DOHH2 (cell line): ENCODE results near the gene PRDM16.

ENCODE experiments used
- H3F3A ChIP-seq: fragments of 200-600 bp; sonication (generic), shearing (Covaris generic); 2 replicates; pipeline ENCODE4 v1.6.0; 2016; ENCODE audit warnings: antibody characterized with exemption, mild to moderate bottlenecking; ENCODE audit not compliant: control insufficient read depth, insufficient read depth
- H3K27ac ChIP-seq: fragments of 200-600 bp; sonication (generic); 2 replicates; pipeline ENCODE4 v1.5.1; 2014; ENCODE audit warnings: low read depth, mild to moderate bottlenecking, low read length, moderate library complexity
- H3K27me3 ChIP-seq: fragments of 200-600 bp; sonication (generic); 2 replicates; pipeline ENCODE4 v1.6.1; 2014; ENCODE audit warnings: mild to moderate bottlenecking, low read length, mixed read lengths; ENCODE audit not compliant: control insufficient read depth
- H3K36me3 ChIP-seq: fragments of 200-600 bp; sonication (generic); 2 replicates; pipeline ENCODE4 v1.6.1; 2014; ENCODE audit warnings: mild to moderate bottlenecking, low read length, moderate library complexity, mixed read lengths; ENCODE audit not compliant: control insufficient read depth
- H3K4me1 ChIP-seq: fragments of 200-600 bp; sonication (generic); 2 replicates; pipeline ENCODE4 v1.6.1; 2014; ENCODE audit warnings: mild to moderate bottlenecking, low read length, mixed read lengths; ENCODE audit not compliant: control insufficient read depth
- H3K4me2 ChIP-seq: fragments of 200-600 bp; sonication (generic); 2 replicates; pipeline ENCODE4 v1.6.0; 2014; ENCODE audit warnings: mild to moderate bottlenecking, low read length, moderate library complexity
- H3K4me3 ChIP-seq: fragments of 200-600 bp; sonication (generic); 2 replicates; pipeline ENCODE4 v1.5.1; 2014; ENCODE audit warnings: mild to moderate bottlenecking, low read length, mixed read lengths
- H3K79me2 ChIP-seq: fragments of 200-600 bp; sonication (generic); 2 replicates; pipeline ENCODE4 v1.6.1; 2014; ENCODE audit warnings: mild to moderate bottlenecking, low read length, mixed read lengths; ENCODE audit not compliant: control insufficient read depth
- H3K9me2 ChIP-seq: fragments of 200-600 bp; sonication (generic); replicated peaks from 2 replicates; pipeline ENCODE4 v1.6.1; 2014; ENCODE audit warnings: mild to moderate bottlenecking, low read length, mixed read lengths; ENCODE audit not compliant: control insufficient read depth
- H3K9me3 ChIP-seq: fragments of 200-600 bp; sonication (generic); 2 replicates; pipeline ENCODE4 v1.6.1; 2014; ENCODE audit warnings: antibody characterized with exemption, low read length, mixed read lengths; ENCODE audit not compliant: control insufficient read depth, insufficient read depth
- H4K20me1 ChIP-seq: fragments of 200-600 bp; sonication (generic); 2 replicates; pipeline ENCODE4 v1.6.0; 2014; ENCODE audit warnings: low read depth, mild to moderate bottlenecking, antibody characterized with exemption, low read length, moderate library complexity; ENCODE audit not compliant: control insufficient read depth, insufficient read depth
- CTCF ChIP-seq: fragments of 200-600 bp; sonication (generic); IDR thresholded peaks from one replicate; pipeline ENCODE4 v1.5.1; 2014; ENCODE audit warnings: antibody characterized with exemption, mild to moderate bottlenecking, low read depth, low read length; ENCODE audit not compliant: poor library complexity, severe bottlenecking
- EZH2phosphoT487 ChIP-seq: fragments of 200-600 bp; sonication (generic); IDR thresholded peaks from 2 replicates; pipeline ENCODE4 v1.6.1; 2017; ENCODE audit warnings: borderline replicate concordance, mild to moderate bottlenecking, antibody characterized with exemption, low read length, moderate library complexity, mixed read lengths

Gene PRDM16

DNA sequence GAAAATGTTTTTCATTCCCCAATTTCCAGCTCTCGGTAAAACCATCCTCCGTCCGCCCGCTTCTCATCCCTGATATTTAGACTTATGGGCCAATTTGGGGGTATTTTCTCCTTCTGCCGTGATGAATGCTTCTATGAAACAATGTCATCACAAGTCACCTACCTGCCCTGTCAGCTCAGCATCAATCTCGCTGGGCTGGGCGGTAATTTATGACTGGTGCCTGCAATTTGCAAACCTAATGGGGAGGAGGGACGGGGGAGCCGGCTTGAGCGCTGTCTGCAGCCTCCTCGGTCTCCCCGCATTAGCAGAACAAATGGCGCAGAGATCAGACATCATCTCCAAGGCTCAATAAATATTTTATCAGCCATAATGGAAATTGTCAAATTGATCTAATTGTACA is 72.1 kb downstream of the PRDM16 start:
- no peaks in the 10 kb centered on the region for H3K36me3 ChIP-seq
- no peaks in the 10 kb centered on the region for H3K79me2 ChIP-seq
- no peaks in the 10 kb centered on the region for H3K4me1 ChIP-seq
- no peaks in the 10 kb centered on the region for H3K9me2 ChIP-seq
- TF ChIP-seq EZH2phosphoT487: no peak
- TF ChIP-seq CTCF: no peak
- H3K9me3 ChIP-seq: no peaks in the 10 kb centered on the region
- no peaks in the 10 kb centered on the region for H3F3A ChIP-seq
- H3K4me2 ChIP-seq: no peak overlapping the region
- no peaks in the 10 kb centered on the region for H4K20me1 ChIP-seq
- H3K27ac ChIP-seq: no peak overlapping the region
- H3K27me3 ChIP-seq: no peaks in the 10 kb centered on the region
- H3K4me3 ChIP-seq: no peak overlapping the region

DNA sequence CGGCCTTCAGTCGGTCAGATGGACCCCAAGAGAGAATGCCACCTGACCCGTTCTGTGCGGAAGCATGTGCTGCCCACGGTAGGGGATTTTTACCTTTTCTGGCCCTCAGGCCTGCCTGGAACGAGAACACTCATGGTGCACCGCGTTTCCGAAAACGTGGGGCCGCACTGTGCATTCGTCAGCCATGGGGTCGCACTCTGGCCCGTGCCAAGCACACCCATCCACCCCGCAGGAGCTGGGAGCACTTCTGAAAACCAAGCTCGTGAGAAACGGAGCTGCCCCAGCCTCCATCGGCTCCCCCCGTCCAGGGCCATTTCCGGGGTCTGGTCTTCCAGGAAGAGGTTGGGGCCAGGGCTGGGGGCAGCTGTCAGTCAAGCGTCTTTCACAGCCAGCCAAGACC is 72.8 kb downstream of the PRDM16 start:
- no peaks in the 10 kb centered on the region; the same call in 1 of the 2 replicates for H3K9me3 ChIP-seq
- H3K27me3 ChIP-seq: no peaks in the 10 kb centered on the region
- no peak overlapping the region for H3K4me3 ChIP-seq
- no peaks in the 10 kb centered on the region for H3K79me2 ChIP-seq
- TF ChIP-seq CTCF (no peak), EZH2phosphoT487 (no peak)
- no peaks in the 10 kb centered on the region for H3K9me2 ChIP-seq
- H3K36me3 ChIP-seq: no peaks in the 10 kb centered on the region
- H3K4me1 ChIP-seq: no peaks in the 10 kb centered on the region
- no peak overlapping the region for H3K4me2 ChIP-seq
- H3F3A ChIP-seq: no peaks in the 10 kb centered on the region
- no peaks in the 10 kb centered on the region for H4K20me1 ChIP-seq
- no peak overlapping the region for H3K27ac ChIP-seq

GRCh38 chr1:3142236-3142635 is 73.2 kb downstream of the PRDM16 start:
- Histone ChIP-seq H3K4me1 (no peaks in the 10 kb centered on the region), H4K20me1 (no peaks in the 10 kb centered on the region), H3K79me2 (no peaks in the 10 kb centered on the region), H3K4me2 (no peak overlapping the region), H3K27me3 (no peaks in the 10 kb centered on the region), H3F3A (no peaks in the 10 kb centered on the region), H3K36me3 (no peaks in the 10 kb centered on the region), H3K9me2 (no peaks in the 10 kb centered on the region), H3K4me3 (no peak overlapping the region), H3K27ac (no peak overlapping the region), H3K9me3 (no peaks in the 10 kb centered on the region; the same call in 1 of the 2 replicates)
- no peak for TF ChIP-seq EZH2phosphoT487
- no peak for TF ChIP-seq CTCF

DNA sequence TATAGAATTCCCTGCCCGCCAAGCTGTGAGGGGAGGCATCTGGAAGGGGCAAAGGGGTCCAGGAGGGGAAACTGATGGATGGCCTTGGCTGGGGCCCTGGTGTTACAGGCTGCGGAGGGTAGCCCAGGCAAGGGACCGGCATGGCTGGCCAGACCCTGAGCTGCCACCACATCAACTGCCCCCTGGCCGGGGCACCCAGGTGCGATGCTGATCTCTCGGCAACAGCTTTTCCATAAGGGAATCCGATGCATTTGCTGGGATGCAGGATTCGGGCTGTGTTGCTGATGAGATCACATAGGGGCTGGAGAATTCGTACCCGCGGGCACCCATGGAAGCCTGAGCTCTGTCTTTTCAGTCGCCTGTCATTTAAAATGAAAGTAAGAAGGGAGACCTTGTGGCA is 73.7 kb downstream of the PRDM16 start:
- H4K20me1 ChIP-seq: no peaks in the 10 kb centered on the region
- H3K9me2 ChIP-seq: no peaks in the 10 kb centered on the region
- H3K4me3 ChIP-seq: no peak overlapping the region
- H3K27ac ChIP-seq: no peak overlapping the region
- H3K9me3 ChIP-seq: no peaks in the 10 kb centered on the region; the same call in 1 of the 2 replicates
- H3K4me1 ChIP-seq: no peaks in the 10 kb centered on the region
- no peaks in the 10 kb centered on the region for H3K36me3 ChIP-seq
- no peaks in the 10 kb centered on the region for H3F3A ChIP-seq
- no peak for TF ChIP-seq CTCF
- no peak for TF ChIP-seq EZH2phosphoT487
- no peaks in the 10 kb centered on the region for H3K27me3 ChIP-seq
- H3K4me2 ChIP-seq: no peak overlapping the region
- H3K79me2 ChIP-seq: no peaks in the 10 kb centered on the region
